ENCODE data around the gene CEL. TPM values are rescaled to one million over a fixed set of nuclear protein-coding genes. Genes with fewer than 3 reads are reported as not detected.

CEL gene
- total RNA-seq, 4 donors from 2014 or later: 0.26 to 1.4 (median 0.62) TPM; not detected in 1

- Histone ChIP-seq H3K9me3 (no peaks in the 10 kb centered on the region), H3K36me3 (no peaks in the 10 kb centered on the region), H3K27me3 (no peaks in the 10 kb centered on the region), H3K27ac (no peak overlapping the region), H3K4me3 (no peak overlapping the region), H3K4me1 (peaks cover 0 to 15% of the 10 kb centered on the region in 2 donors)
- intact Hi-C loops (cut with DNase I; ENCODE audit: low total_unique reads): loop anchor here (10.0 kb wide), 1 partner anchor 117 kb away; no protein-coding TSS in a partner anchor
- DNase-seq: no peak
- TF ChIP-seq POLR2A (IDR thresholded peaks at IDR 0.05): no peak
- no peak for TF ChIP-seq CTCF (IDR thresholded peaks at IDR 0.05)
Measured at GRCh38 chr9:133028221-133028620, 33.6 kb upstream of the CEL start.

- Histone ChIP-seq H3K27me3 (no peaks in the 10 kb centered on the region), H3K36me3 (no peaks in the 10 kb centered on the region), H3K4me3 (peak overlapping the region; percentile 76 to 91), H3K27ac (peak overlapping the region; percentile 43 to 89), H3K4me1 (peaks cover 0 to 15% of the 10 kb centered on the region in 2 donors), H3K9me3 (no peaks in the 10 kb centered on the region)
- peak in 1 of 2 donors; percentile 22 for TF ChIP-seq POLR2A (IDR thresholded peaks at IDR 0.05)
- no peak for TF ChIP-seq CTCF (IDR thresholded peaks at IDR 0.05)
- intact Hi-C loops (cut with DNase I; ENCODE audit: low total_unique reads): loop anchor here (10.0 kb wide), 1 partner anchor 115 kb away; no protein-coding TSS in a partner anchor
- peak in 1 of 2 donors; percentile 23 for DNase-seq
Measured at GRCh38 chr9:133029994-133030316, 31.8 kb upstream of the CEL start.

GRCh38 chr9:133030317-133031129 is 31.3 kb upstream of the CEL start, which contains the start of gene GTF3C5:
TSS of gene GTF3C5 (plus strand) at chr9:133030997. CDS start at chr9:133031012, 15 bp downstream.
- H3K4me1 ChIP-seq: peaks cover 0 to 15% of the 10 kb centered on the region in 2 donors
- H3K27ac ChIP-seq: peak within 1 kb of the TSS; percentile 87 to 89
- no peaks in the 10 kb centered on the region for H3K36me3 ChIP-seq
- peak within 1 kb of the TSS; percentile 76 to 91 for H3K4me3 ChIP-seq
- DNase-seq: peak; percentile 91 to 93
- intact Hi-C loops (cut with DNase I; ENCODE audit: low total_unique reads): no loop called here
- TF ChIP-seq CTCF (IDR thresholded peaks at IDR 0.05) (peak in 2 of 4 experiments; percentile 19 to 30), POLR2A (IDR thresholded peaks at IDR 0.05) (peak in 1 of 2 donors; percentile 42)
- H3K27me3 ChIP-seq: no peaks in the 10 kb centered on the region
- no peaks in the 10 kb centered on the region for H3K9me3 ChIP-seq

GRCh38 chr9:133031130-133031422 is 30.7 kb upstream of the CEL start:
- no peaks in the 10 kb centered on the region for H3K9me3 ChIP-seq
- intact Hi-C loops (cut with DNase I; ENCODE audit: low total_unique reads): no loop called here

More at GRCh38 chr9:133031130-133031422, 30.7 kb upstream of the CEL start:
- H3K27me3 ChIP-seq: no peaks in the 10 kb centered on the region
- DNase-seq: no peak
- H3K36me3 ChIP-seq: no peaks in the 10 kb centered on the region
- peak overlapping the region; percentile 59 to 91 for H3K4me3 ChIP-seq
- peak overlapping the region; percentile 87 to 89 for H3K27ac ChIP-seq
- TF ChIP-seq POLR2A (IDR thresholded peaks at IDR 0.05): no peak
- no peak for TF ChIP-seq CTCF (IDR thresholded peaks at IDR 0.05)
- H3K4me1 ChIP-seq: peaks cover 0 to 15% of the 10 kb centered on the region in 2 donors
